A549 treated with Hydrocortisone at 1 μM for 4 hours (cell line): ENCODE results near the gene PRPS2. TPM values are rescaled to one million over a fixed set of nuclear protein-coding genes. Genes with fewer than 3 reads are reported as not detected.

ENCODE experiments used
- total RNA-seq: library from RNA; stranded (reverse); fragments of 200-300 nt; extraction: Qiagen RNA extraction; gene quantifications from 5 replicates; pipeline ENCODE4 v1.2.3, GENCODE V29; 2022

PRPS2 gene
- total RNA-seq, result 33.2 to 44.0 TPM (median 40.7 TPM) in 5 replicates

DNA sequence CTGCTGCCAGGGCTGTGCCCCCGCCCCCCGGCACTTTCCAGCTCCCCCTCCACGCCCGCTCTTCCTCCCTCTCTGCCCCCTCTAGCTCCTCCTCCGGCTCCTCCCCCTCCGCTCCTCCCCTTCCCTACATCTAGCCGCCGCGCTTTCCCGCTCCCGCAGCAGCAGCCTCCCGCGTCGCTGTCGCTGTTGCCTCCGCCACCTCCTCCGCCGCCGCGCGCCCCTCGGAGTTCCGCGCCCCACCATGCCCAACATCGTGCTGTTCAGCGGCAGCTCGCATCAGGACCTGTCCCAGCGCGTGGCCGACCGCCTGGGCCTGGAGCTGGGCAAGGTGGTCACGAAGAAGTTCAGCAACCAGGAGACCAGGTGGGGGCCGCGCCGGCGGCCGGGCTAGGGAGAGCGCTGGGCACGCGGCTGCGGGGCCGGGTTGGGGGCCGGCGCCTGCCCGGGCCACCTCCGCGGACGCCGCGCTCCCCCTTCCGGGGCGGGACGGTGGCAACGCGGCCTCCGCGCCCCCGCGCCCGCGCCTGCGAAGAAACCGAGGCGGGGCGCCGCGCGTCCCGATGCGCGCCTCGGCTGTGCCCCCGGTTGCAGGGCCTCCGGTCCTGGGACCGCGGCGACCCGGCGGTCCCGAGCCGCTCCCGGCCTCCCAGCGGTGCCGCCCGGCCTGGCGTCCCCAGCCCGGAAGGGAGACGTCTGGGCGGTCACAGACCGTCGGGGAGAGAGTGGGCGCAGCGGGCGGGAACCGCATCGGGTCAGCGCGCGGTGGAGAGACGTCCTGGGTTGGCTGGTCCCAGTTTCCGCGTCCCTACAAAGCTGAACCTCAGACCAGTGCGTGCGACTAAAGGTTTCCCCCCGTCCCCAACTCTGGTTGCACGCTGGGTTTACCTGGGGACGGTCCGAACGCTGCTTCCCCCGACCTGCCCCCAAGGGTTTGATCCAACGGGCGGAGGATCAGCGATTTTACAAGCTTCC is at the start of gene PRPS2:
PRPS2 (plus strand) TSS at position 156 of the 972 bp plus-strand sequence; CDS start at position 242, 86 bp downstream.

DNA sequence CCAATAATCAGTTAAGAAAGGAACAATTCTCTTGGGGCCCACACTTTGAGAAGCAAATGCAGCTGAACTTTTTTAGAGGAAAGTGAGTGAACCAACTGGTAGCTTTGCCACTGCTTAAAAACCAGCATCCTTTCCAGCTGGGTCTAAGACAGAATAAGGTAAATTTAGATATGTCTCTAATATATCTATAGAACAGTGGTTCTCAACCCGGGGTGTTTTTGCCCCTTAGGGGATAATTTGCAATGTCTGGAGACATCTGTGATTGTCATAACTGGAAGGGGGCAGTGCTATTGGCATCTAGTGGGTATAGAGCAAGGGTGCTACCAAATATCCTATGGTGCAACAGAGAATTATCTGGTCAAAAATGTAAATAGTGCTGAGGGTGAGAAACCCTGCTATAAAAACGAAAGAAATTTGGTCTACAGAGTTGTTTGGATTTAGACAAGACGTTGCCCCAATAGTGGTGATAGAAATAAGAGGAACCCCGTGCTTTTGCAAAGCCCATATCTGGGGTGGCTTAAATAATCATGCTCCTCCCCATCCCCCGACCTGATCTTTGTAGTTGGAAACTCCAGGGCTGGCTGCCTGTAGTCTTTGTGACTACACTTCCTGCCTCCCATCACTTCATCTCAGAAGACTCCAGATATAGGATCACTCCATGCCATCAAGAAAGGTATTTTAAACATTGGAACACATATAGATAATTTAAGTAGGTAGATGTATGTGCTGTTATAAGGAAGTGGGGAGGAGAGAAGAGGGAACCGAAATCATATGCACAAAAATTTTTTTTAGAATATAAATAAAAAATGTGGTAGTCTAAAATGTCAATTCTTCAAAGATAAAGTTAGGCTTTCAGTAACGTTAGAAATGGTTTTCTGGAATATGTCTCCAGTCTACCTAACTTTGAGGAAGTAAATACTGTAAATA is 75.5 kb downstream of the PRPS2 start, which contains the start of gene TLR7:
TLR7 (plus strand) TSS at position 622 of the 927 bp plus-strand sequence. CDS start 507 bp downstream, outside the sequence.

Other genes starting within 250 kb of the PRPS2 start
- not detected in 5 replicates for gene TLR7, start 75.7 kb downstream of the PRPS2 start, total RNA-seq
- not detected in 5 replicates for gene TLR8, start 115.2 kb downstream of the PRPS2 start, total RNA-seq
- gene TMSB4X, start 183.7 kb downstream of the PRPS2 start, total RNA-seq, result 5,267 to 6,874 TPM (median 6,011 TPM) in 5 replicates